Measurements from ENCODE around the gene GCHFR.

- TF ChIP-seq LEF1 (IDR thresholded peaks at IDR 0.05; ENCODE audit: borderline replicate concordance): no peak
- TF ChIP-seq HDGF (IDR thresholded peaks at IDR 0.05; ENCODE audit: borderline replicate concordance): no peak
- TF ChIP-seq PKNOX1 (IDR thresholded peaks at IDR 0.05): no peak
- no peak for TF ChIP-seq FOXM1 (IDR thresholded peaks at IDR 0.05; ENCODE audit: borderline replicate concordance)
- no peak for TF ChIP-seq SUZ12 (IDR thresholded peaks at IDR 0.05)
- TF ChIP-seq BHLHE40 (IDR thresholded peaks at IDR 0.05; ENCODE audit: borderline replicate concordance): no peak
- TF ChIP-seq ELF4 (IDR thresholded peaks at IDR 0.05): no peak
- no peak for TF ChIP-seq FOXK2 (IDR thresholded peaks at IDR 0.05)
- no peak for TF ChIP-seq CTBP1 (IDR thresholded peaks at IDR 0.05; ENCODE audit: borderline replicate concordance)
- no peak for TF ChIP-seq ARNT (IDR thresholded peaks at IDR 0.05)
- TF ChIP-seq NFRKB (IDR thresholded peaks at IDR 0.05): no peak
- TF ChIP-seq TARDBP (IDR thresholded peaks at IDR 0.05): no peak
Measured at GRCh38 chr15:40737048-40737447, 26.8 kb upstream of the GCHFR start.

Measured in HEK293T (cell line).